Measurements from ENCODE around the gene OSR1.

Gene OSR1

DNA sequence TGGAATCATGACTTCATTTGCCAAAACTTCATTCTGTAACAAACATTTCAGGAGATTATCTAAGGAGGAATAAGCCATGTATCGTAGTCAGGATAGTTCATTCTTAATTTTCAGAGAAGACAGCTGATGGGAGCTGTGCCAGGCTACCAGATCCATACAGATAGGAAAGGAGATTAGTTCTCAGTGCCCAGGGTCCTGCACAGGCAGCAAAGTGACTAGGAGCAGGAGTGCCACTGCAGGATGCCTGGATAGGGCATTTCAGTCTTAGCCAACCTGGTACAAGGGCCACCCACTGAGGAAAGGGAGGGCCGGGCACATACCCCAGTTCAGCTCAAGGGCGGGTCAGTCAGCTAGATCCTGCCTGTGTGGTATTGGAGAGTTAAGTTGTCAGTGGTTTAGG is 6.7 kb upstream of the OSR1 start:
- Mint-ChIP-seq H3K4me3 (no peak overlapping the region), H3K9me3 (no peaks in the 10 kb centered on the region), H3K27ac (no peak overlapping the region), H3K36me3 (ENCODE audit: low read depth) (no peaks in the 10 kb centered on the region), H3K27me3 (ENCODE audit: low read depth, poor library complexity) (peaks cover 66% of the 10 kb centered on the region), H3K4me1 (peaks cover 45% of the 10 kb centered on the region)
- TF ChIP-seq, protein P1, sequence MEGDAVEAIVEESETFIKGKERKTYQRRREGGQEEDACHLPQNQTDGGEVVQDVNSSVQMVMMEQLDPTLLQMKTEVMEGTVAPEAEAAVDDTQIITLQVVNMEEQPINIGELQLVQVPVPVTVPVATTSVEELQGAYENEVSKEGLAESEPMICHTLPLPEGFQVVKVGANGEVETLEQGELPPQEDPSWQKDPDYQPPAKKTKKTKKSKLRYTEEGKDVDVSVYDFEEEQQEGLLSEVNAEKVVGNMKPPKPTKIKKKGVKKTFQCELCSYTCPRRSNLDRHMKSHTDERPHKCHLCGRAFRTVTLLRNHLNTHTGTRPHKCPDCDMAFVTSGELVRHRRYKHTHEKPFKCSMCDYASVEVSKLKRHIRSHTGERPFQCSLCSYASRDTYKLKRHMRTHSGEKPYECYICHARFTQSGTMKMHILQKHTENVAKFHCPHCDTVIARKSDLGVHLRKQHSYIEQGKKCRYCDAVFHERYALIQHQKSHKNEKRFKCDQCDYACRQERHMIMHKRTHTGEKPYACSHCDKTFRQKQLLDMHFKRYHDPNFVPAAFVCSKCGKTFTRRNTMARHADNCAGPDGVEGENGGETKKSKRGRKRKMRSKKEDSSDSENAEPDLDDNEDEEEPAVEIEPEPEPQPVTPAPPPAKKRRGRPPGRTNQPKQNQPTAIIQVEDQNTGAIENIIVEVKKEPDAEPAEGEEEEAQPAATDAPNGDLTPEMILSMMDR (IDR thresholded peaks at IDR 0.05), result no peak
- DNase-seq, result no peak

DNA sequence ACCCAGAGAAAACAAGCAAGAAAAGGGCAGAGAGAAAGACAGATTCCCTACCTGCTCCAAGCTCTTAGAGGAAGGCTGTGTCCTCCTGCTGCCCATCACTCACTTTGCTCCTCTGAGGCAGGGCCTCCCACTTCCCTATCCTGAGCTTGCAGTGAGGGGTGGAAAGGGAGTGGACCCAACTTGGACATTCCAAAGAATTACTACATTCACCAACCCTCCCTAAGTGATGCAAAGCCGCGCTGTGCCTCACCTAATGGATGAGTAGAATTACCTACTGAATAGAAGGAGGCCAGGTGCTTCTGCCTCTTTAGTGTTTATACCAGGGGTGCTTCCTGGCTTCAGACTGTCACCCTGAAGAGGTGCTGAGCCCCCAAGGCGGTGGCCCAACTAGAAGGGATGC is 5.6 kb upstream of the OSR1 start:
- H3K27me3 Mint-ChIP-seq (ENCODE audit: low read depth, poor library complexity), result peaks cover 67% of the 10 kb centered on the region
- peak overlapping the region; percentile 86 for H3K4me3 Mint-ChIP-seq
- DNase-seq, result no peak
- no peaks in the 10 kb centered on the region for H3K36me3 Mint-ChIP-seq (ENCODE audit: low read depth)
- no peak overlapping the region for H3K27ac Mint-ChIP-seq
- TF ChIP-seq, protein P1 (IDR thresholded peaks at IDR 0.05), result no peak
- peaks cover 56% of the 10 kb centered on the region for H3K4me1 Mint-ChIP-seq
- H3K9me3 Mint-ChIP-seq, result no peaks in the 10 kb centered on the region

DNA sequence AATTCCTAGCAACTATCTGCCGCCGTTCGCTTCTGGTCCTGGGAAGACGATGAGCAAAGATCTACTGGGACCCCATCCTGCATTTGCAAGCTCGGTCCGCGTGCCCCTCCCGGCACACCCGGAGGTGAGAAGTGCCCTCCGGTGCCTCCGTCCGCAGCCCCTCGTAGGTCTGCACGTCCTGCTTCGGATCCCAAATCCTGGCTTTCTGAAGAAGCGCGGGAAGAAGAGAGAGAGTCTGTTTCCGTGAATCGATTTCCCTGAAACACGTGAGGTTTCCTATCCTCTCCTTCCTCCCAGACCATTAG is 5.0 kb upstream of the OSR1 start:
- H3K4me3 Mint-ChIP-seq, result peak overlapping the region; percentile 86
- H3K36me3 Mint-ChIP-seq (ENCODE audit: low read depth), result no peaks in the 10 kb centered on the region
- peaks cover 64% of the 10 kb centered on the region for H3K27me3 Mint-ChIP-seq (ENCODE audit: low read depth, poor library complexity)
- TF ChIP-seq, protein P1 (IDR thresholded peaks at IDR 0.05), result no peak
- H3K4me1 Mint-ChIP-seq, result peaks cover 58% of the 10 kb centered on the region
- no peak for DNase-seq
- no peaks in the 10 kb centered on the region for H3K9me3 Mint-ChIP-seq
- H3K27ac Mint-ChIP-seq, result no peak overlapping the region

DNA sequence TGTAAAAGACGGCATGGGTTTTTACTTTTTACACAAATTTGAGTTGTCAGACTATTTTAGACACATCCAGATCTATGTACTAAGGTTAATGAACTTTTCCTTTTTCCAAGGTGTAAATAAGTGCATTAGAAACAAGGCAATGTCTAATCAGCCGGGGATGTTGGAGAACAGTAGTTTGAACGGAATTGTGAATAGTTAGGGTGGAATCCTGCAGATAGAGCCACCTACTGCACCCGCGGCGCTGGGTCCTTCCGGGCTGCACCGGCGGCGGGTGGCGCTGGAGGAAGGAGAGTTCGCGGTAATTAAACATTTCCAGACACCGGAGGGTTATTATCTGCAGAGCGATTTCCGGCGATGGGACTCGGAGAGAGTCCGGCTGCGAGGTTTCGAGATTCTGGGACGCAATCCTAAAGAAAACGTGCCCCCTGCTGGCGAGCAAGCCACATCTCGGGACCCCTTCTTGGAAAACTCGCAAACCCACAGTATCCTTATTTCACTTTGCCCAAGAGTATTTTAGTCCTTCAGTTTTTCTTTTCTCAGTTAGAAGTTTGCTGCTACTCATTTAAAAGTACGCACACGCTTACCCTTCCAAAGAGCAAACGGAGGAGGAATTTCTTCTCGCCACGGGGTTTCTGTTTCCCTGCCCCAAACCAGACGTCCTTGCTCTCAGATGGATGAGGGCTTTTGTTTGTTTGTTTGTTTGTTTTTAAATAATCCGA is 4.5 kb upstream of the OSR1 start:
- Mint-ChIP-seq H3K27me3 (ENCODE audit: low read depth, poor library complexity) (peaks cover 64% of the 10 kb centered on the region), H3K4me1 (peaks cover 58% of the 10 kb centered on the region), H3K9me3 (no peaks in the 10 kb centered on the region), H3K27ac (no peak overlapping the region), H3K4me3 (peak overlapping the region; percentile 86), H3K36me3 (ENCODE audit: low read depth) (no peaks in the 10 kb centered on the region)
- peak; percentile 86 for DNase-seq
- TF ChIP-seq, protein P1 (IDR thresholded peaks at IDR 0.05), result peak; percentile 84

DNA sequence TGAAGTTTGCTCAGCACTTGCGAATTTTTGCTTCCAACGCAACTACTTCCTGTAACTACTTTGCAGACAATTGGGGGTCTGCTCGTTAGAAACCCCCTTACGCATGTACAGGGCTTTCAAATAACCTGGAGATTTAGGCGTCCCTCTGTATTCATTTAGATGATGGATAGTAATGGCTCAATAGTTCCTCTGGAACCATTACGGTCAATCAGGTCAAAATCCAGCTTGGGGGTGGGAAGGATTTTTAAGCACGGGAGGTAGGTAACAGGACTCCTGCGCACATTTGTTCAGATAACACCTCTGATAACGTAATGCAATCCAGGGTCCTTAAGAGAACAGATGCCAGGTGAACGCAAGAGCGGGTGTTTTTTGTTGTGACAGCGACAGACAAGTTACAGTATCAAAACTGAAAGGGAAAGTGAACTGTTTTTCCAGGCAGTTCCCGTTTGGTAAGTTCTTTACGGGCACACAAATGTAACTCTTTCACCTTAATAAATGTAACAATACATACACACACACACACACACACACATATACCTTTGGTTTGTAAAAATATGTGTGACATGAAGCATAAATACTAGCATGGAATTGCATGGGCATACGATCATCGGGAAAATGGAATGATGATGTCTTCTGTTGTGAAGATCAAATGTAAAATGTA is 3.8 kb upstream of the OSR1 start:
- Mint-ChIP-seq H3K4me3 (peak overlapping the region; percentile 86), H3K27ac (no peak overlapping the region), H3K36me3 (ENCODE audit: low read depth) (no peaks in the 10 kb centered on the region), H3K9me3 (no peaks in the 10 kb centered on the region), H3K4me1 (peaks cover 58% of the 10 kb centered on the region), H3K27me3 (ENCODE audit: low read depth, poor library complexity) (peaks cover 71% of the 10 kb centered on the region)
- no peak for DNase-seq
- TF ChIP-seq, protein P1 (IDR thresholded peaks at IDR 0.05), result no peak

All from nephron progenitor cell (in vitro differentiated cells).